ENCODE results near the gene LRRFIP1. TPM values are rescaled to one million over a fixed set of nuclear protein-coding genes. Genes with fewer than 3 reads are reported as not detected.

Gene LRRFIP1
- polyA plus RNA-seq, 1 donor (not counting 4 experiments of a cell fraction or from before 2014, with no cell fraction given), result 115 TPM

GRCh38 chr2:237801466-237801865 lies 174.1 kb downstream of the LRRFIP1 start:
- Histone ChIP-seq H2AFZ (ENCODE audit: control insufficient read depth, low read length) (no peak overlapping the region), H3K9ac (ENCODE audit: control insufficient read depth, extremely low read depth, insufficient read depth, low read length) (no peak overlapping the region), H3K27ac (ENCODE audit: control insufficient read depth, insufficient read depth, low read length) (no peak overlapping the region), H3K27me3 (ENCODE audit: control insufficient read depth, extremely low read depth, insufficient read depth, low read length) (no peaks in the 10 kb centered on the region), H3K4me1 (ENCODE audit: control insufficient read depth, extremely low read depth, insufficient read depth, low read length) (no peaks in the 10 kb centered on the region), H4K20me1 (ENCODE audit: control insufficient read depth, extremely low read depth, insufficient read depth, low read length) (no peaks in the 10 kb centered on the region), H3K4me3 (ENCODE audit: control insufficient read depth in 2 of 3, extremely low read depth in 1 of 3, insufficient read depth in 2 of 3, low read depth in 1 of 3, low read length in 3 of 3) (no peak overlapping the region), H3K36me3 (ENCODE audit: control insufficient read depth in 2 of 2, extremely low read depth in 1 of 2, insufficient read depth in 2 of 2, low read length in 2 of 2) (no peaks in the 10 kb centered on the region), H3K79me2 (ENCODE audit: control insufficient read depth, insufficient read depth, low read length) (no peaks in the 10 kb centered on the region), H3K9me1 (ENCODE audit: control insufficient read depth, extremely low read depth, insufficient read depth, low read length) (no peaks in the 10 kb centered on the region), H3K9me3 (ENCODE audit: control insufficient read depth, low read depth, low read length) (no peaks in the 10 kb centered on the region), H3K4me2 (ENCODE audit: control insufficient read depth, extremely low read depth, insufficient read depth, low read depth, low read length) (no peak overlapping the region)
- FAIRE-seq, result no peak
- no peak for TF ChIP-seq EZH2 (IDR thresholded peaks at IDR 0.05; ENCODE audit: low read length)
- no peak for TF ChIP-seq CTCF (optimal IDR thresholded peaks at IDR 0.05 in 1 of 3, IDR thresholded peaks at IDR 0.05 in 1 of 3, conservative IDR thresholded peaks at IDR 0.05 in 1 of 3; ENCODE audit: extremely low read depth in 1 of 3, insufficient read depth in 2 of 3, low read length in 3 of 3)
- no peak for DNase-seq (ENCODE audit: low read depth, low spot score)
- dilution Hi-C loops (cut with MboI; ENCODE audit: extremely low pct_ligation_motif_present, low sequenced_read_pairs), result no loop called here

GRCh38 chr2:237806334-237806733 lies 178.9 kb downstream of the LRRFIP1 start:
- Histone ChIP-seq H3K36me3 (ENCODE audit: control insufficient read depth in 2 of 2, extremely low read depth in 1 of 2, insufficient read depth in 2 of 2, low read length in 2 of 2) (no peaks in the 10 kb centered on the region), H3K4me3 (ENCODE audit: control insufficient read depth in 2 of 3, extremely low read depth in 1 of 3, insufficient read depth in 2 of 3, low read depth in 1 of 3, low read length in 3 of 3) (no peak overlapping the region), H3K79me2 (ENCODE audit: control insufficient read depth, insufficient read depth, low read length) (no peaks in the 10 kb centered on the region), H3K4me1 (ENCODE audit: control insufficient read depth, extremely low read depth, insufficient read depth, low read length) (no peaks in the 10 kb centered on the region), H3K4me2 (ENCODE audit: control insufficient read depth, extremely low read depth, insufficient read depth, low read depth, low read length) (no peak overlapping the region), H3K9me3 (ENCODE audit: control insufficient read depth, low read depth, low read length) (no peaks in the 10 kb centered on the region), H4K20me1 (ENCODE audit: control insufficient read depth, extremely low read depth, insufficient read depth, low read length) (no peaks in the 10 kb centered on the region), H3K9ac (ENCODE audit: control insufficient read depth, extremely low read depth, insufficient read depth, low read length) (no peak overlapping the region), H3K9me1 (ENCODE audit: control insufficient read depth, extremely low read depth, insufficient read depth, low read length) (no peaks in the 10 kb centered on the region), H3K27ac (ENCODE audit: control insufficient read depth, insufficient read depth, low read length) (no peak overlapping the region), H3K27me3 (ENCODE audit: control insufficient read depth, extremely low read depth, insufficient read depth, low read length) (peaks cover under 1% of the 10 kb centered on the region), H2AFZ (ENCODE audit: control insufficient read depth, low read length) (no peak overlapping the region)
- DNase-seq (ENCODE audit: low read depth, low spot score), result no peak
- dilution Hi-C loops (cut with MboI; ENCODE audit: extremely low pct_ligation_motif_present, low sequenced_read_pairs), result no loop called here
- TF ChIP-seq EZH2 (IDR thresholded peaks at IDR 0.05; ENCODE audit: low read length) (no peak), CTCF (optimal IDR thresholded peaks at IDR 0.05 in 1 of 3, IDR thresholded peaks at IDR 0.05 in 1 of 3, conservative IDR thresholded peaks at IDR 0.05 in 1 of 3; ENCODE audit: extremely low read depth in 1 of 3, insufficient read depth in 2 of 3, low read length in 3 of 3) (no peak)
- FAIRE-seq, result no peak
